GM21576 (cell line): ENCODE results near the gene DTX2.
"Not testable (repeated sequence)": the region's sequence is repeated elsewhere in the genome, so short reads cannot be mapped to it uniquely, and the experiment has no call there.

Experiments used
- ATAC-seq: cut with Tn5 transposase; IDR thresholded peaks from one replicate; pipeline ENCODE4 v1.9.1; 2021; ENCODE audit warnings: mild to moderate bottlenecking, moderate library complexity; ENCODE audit not compliant: unreplicated experiment

Gene DTX2

DNA sequence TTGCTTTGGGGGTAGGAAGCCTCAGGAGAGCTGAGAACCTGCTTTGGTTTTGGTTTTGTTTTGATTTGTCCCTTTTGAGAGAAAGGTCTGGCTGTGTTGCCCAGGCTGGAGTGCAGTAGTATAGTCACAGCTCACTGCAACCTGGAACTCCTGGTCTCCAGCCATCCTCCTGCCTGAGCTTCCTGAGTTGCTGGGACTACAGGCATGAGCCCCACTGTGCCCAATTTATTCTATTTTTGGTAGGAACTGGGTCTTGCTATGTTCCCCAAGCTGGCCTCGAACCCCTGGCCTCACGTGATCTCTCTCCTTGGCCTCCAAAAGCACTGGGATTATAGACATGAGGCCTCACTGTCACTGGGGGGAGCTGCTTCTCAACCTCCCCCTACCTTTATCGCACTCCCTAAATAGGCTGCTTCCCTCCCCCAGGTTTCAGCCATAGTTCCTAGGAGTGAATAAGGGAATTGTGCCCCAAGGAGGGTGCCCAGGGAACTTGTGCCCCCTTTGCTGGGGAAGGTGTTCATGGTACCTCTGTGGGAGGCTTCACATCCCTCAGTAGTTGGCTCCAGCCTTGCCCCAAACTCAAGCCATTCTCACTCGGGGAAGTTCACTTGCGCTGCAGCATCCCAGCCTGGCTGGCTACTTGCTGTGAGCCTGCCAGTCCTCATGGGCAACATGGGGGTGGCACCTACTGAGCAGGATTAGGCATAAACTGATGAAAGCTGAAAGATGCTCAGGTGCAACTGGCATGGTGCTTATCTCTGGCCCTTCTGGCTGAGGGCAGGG, 18.7 kb upstream of the DTX2 start:
- ATAC-seq: not testable (repeated sequence)

GRCh38 chr7:76443846-76444245, 17.7 kb upstream of the DTX2 start:
- ATAC-seq: not testable (repeated sequence)

GRCh38 chr7:76445577-76446008, 15.9 kb upstream of the DTX2 start:
- peak; percentile 87 for ATAC-seq

DNA sequence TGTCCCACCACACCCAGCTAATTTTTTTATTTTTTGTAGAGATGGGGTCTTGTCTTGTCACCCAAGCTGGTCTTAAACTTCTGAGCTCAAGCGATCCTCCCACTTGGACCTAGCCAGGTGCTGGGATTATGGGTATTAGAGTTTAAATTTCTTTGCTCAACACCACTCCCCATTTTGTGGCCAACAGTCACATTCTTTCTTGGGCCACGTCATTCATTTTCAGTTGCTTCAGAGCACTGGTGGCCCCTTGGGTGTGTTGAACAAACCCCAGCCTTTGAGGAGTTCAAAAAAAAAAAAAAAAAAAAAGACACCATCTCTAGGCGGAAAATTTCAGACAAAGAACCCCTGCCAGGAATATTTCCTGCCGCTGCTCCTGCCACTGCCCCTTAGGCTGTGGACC, 4.5 kb upstream of the DTX2 start:
- not testable (repeated sequence) for ATAC-seq

DNA sequence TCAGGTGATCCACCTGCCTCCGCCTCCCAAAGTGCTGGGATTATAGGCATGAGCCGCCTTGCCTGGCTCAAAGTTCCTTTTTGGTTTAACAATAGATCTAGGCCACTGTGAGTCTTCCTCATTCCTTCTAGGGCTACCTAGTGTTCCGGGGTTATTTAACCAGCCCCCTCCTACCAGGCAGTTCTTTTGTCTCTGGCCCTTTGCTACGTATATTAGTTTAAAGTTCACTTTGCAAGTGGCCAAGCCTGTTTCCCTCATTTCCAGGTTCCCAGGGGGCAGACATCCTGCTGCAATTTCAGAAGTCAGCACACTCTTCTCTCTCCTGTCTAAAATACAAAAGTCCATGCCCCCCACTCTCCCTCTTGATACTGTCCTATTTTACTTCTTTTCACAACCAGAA, 3.0 kb upstream of the DTX2 start:
- ATAC-seq: not testable (repeated sequence)

DNA sequence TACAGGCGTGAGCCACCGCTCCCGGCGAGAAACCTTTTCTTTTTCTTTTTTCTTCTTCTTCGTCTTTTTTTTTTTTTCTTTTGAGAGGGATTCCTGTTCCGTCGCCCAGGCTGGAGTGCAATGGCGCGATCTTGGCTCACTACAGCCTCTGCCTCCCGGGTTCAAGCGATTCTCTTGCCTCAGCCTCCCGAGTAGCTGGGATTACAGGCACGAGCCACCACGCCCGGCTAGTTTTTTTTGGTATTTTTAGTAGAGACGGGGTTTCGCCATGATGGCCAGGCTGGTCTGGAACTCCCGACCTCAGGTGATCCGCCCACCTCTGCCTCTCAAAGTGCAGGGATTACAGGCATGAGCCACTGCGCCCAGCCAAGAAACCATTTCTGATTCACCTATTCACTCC, 742 bp upstream of the DTX2 start:
- not testable (repeated sequence) for ATAC-seq

- peak; percentile 30 for ATAC-seq
These were observed 868 bp downstream of the DTX2 start for GRCh38 chr7:76462271-76462882.

GRCh38 chr7:76464959-76465358, 3.5 kb downstream of the DTX2 start:
- ATAC-seq: not testable (repeated sequence)

GRCh38 chr7:76465950-76466349, 4.4 kb downstream of the DTX2 start:
- not testable (repeated sequence) for ATAC-seq

DNA sequence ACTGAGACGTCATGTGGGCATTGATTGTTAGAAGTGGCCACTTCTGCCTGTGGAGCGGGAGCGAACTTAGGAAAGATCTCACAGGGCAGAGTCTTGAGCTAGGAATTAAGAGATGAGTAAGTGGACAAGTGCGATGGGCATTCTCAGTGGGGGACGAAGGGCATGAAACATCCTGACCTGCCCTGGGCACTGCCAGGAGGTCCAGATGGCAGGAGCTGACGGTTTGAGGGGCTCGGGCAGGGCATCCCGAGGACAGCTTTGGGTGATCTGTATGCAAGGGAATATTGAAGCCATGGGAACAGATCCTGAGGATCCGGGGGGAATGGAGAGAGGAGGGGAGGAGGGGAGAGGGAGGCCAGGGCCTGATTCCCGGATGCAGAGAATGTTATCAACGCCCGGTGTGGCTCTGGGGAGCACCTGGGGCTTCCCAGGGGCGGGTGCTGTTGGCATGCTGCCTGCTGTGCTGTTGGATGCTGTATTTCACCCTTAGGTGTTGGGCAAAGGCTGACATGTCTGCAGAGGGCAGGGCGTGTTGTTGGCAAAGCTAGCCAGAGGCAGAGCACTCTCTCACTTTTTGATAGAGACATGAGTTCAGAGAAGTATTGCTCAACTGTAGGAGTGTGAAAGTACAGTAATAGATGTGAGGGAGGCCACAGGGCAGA, 6.4 kb downstream of the DTX2 start:
- ATAC-seq: not testable (repeated sequence)

DNA sequence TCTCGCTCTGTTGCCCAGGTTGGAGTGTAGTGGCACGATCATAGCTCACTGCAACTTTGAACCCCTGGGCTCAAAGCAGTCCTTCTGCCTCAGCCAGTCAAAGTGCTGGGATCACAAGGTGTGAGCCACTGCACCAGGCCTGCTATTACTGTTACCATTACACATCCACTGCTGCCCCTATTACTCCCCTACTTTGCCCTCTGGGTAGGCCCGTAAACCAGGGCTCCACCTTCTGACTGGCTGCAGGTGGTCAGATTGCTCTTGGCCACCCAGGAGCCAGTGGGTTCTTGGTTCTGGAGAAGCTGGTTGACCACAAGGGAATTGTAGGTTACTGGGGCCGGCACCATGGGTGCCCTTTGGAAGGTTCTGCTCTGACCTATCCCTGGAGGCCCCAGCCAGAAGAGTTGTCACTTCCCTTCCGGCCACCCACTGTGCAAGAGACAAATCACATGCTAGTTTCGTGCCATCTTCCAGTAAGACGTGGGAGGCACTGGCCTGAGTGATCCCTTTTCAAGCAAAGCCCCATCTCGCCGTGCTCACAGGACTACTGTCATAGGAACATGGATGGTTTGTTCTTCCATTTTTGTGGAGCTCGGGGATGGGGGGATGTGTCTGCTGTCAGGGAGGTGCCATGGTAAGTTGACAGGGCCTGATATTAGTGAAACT, 10.2 kb downstream of the DTX2 start:
- ATAC-seq: not testable (repeated sequence)

GRCh38 chr7:76473097-76473496, 11.6 kb downstream of the DTX2 start:
- ATAC-seq: not testable (repeated sequence)

GRCh38 chr7:76476280-76476679, 14.8 kb downstream of the DTX2 start:
- not testable (repeated sequence) for ATAC-seq

DNA sequence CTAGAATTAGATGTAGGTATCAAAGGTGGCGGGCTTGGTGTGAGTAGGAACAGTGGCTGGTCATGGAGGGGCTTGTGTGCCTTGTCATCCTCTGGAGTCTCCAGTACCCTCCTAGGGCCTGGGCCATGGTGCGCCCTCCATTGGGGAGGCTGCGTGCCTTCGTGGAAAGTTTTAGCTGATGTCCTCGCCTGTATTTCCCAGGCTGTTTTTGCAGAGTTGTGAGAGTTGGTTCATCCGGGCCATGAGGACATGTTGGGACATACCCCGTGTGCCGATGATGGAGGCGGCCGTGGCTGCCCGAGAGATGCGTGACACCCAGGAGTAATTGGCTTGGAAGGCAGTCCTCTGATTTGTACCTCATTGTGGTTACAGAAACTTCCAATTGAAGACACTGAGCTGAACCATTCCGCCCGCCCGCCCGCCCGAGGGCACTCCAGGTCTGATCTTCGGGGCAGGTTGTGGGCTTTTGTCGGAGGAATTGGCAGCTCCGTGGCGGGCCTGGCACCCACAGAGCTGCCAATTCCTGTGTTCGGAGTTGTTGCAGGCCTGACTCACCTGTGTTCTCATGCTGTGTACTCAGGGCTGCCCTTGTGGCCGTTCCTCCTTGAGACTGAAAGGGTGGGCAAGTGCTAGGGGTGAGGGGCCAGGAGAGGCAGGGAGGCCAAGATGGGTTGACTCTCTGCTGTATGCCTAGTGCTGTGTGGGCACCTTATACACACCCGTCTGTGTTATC, 15.4 kb downstream of the DTX2 start:
- not testable (repeated sequence) for ATAC-seq

- ATAC-seq: not testable (repeated sequence)
These were observed 18.1 kb downstream of the DTX2 start for GRCh38 chr7:76479628-76480027.

- ATAC-seq: not testable (repeated sequence)
These were observed 19.1 kb downstream of the DTX2 start for GRCh38 chr7:76480403-76481253.

- not testable (repeated sequence) for ATAC-seq
These were observed 21.2 kb downstream of the DTX2 start for GRCh38 chr7:76482660-76483059.

DNA sequence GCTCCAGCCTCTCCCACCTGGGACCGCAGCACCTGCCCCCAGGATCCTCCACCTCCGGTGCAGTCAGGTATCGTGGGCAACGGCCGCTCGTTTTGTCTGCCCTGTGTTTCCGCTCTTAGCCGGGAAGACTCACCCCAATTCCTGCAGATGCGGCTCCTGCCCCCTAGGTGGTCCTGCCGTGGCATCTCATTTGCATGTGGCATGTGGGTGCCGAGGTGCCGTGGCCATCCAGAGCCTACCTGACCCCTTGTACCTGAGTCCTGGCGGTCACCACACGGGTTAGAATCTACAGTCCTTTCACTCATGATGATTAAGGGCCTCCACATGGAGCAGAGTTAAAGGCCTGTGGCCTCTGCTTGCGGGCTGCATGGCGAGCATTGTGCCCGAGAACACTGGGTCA, 21.6 kb downstream of the DTX2 start:
- not testable (repeated sequence) for ATAC-seq

- ATAC-seq: not testable (repeated sequence)
These were observed 22.9 kb downstream of the DTX2 start for GRCh38 chr7:76484456-76484855.
